ENCODE measurements around the gene PRDM12.

DNA sequence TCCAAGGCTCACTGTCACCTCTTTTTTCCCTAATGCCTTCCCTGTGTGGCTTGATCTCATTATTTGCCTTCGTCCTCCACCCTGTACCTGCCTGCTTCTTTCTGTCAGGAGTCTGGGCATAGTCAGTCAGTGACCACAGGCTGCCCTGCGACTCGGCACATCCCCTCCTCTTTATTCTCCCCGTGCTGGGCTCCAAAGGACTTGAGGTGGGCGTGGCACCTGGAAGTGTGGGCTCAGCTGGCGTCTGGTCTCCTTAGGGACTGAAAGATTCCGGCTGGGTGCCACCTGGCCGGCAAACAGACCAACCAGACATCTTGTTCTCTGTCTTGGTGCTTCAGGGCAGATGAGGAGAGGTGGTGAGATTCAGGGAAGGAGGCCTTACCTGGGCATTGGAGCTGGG lies 29.6 kb upstream of the PRDM12 start:
- TF ChIP-seq, protein P1, sequence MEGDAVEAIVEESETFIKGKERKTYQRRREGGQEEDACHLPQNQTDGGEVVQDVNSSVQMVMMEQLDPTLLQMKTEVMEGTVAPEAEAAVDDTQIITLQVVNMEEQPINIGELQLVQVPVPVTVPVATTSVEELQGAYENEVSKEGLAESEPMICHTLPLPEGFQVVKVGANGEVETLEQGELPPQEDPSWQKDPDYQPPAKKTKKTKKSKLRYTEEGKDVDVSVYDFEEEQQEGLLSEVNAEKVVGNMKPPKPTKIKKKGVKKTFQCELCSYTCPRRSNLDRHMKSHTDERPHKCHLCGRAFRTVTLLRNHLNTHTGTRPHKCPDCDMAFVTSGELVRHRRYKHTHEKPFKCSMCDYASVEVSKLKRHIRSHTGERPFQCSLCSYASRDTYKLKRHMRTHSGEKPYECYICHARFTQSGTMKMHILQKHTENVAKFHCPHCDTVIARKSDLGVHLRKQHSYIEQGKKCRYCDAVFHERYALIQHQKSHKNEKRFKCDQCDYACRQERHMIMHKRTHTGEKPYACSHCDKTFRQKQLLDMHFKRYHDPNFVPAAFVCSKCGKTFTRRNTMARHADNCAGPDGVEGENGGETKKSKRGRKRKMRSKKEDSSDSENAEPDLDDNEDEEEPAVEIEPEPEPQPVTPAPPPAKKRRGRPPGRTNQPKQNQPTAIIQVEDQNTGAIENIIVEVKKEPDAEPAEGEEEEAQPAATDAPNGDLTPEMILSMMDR (IDR thresholded peaks at IDR 0.05; ENCODE audit: low read depth, low read length), result no peak
- TF ChIP-seq POLR2A (IDR thresholded peaks at IDR 0.05; ENCODE audit: extremely low read depth, insufficient read length), result no peak

Data from NB4 (cell line).